ENCODE measurements around the gene CDIP1. TPM values are rescaled to one million over a fixed set of nuclear protein-coding genes. Genes with fewer than 3 reads are reported as not detected.

The CDIP1 gene
- total RNA-seq, 1 donor from 2014 or later: 36.4 TPM

- Mint-ChIP-seq H3K27me3 (ENCODE audit: low read depth) (no peaks in the 10 kb centered on the region), H3K27ac (ENCODE audit: unreplicated experiment) (no peak overlapping the region)
Observed at GRCh38 chr16:4505356-4506147, 33.0 kb downstream of the CDIP1 start.

GRCh38 chr16:4501071-4501478, 37.5 kb downstream of the CDIP1 start:
- no peak for TF ChIP-seq CTCF (IDR thresholded peaks at IDR 0.05)
- DNase-seq (ENCODE audit: low spot score): no peak
- Mint-ChIP-seq H3K27me3 (ENCODE audit: low read depth) (no peaks in the 10 kb centered on the region), H3K4me1 (ENCODE audit: low read depth) (peaks cover 38% of the 10 kb centered on the region), H3K27ac (ENCODE audit: unreplicated experiment) (peak overlapping the region; percentile 85), H3K9me3 (ENCODE audit: low read depth) (no peaks in the 10 kb centered on the region), H3K36me3 (ENCODE audit: low read depth) (peaks cover 3% of the 10 kb centered on the region), H3K4me3 (ENCODE audit: unreplicated experiment) (no peak overlapping the region)

More at GRCh38 chr16:4505356-4506147, 33.0 kb downstream of the CDIP1 start:
- Mint-ChIP-seq H3K4me1 (ENCODE audit: low read depth) (peaks cover 27% of the 10 kb centered on the region), H3K36me3 (ENCODE audit: low read depth) (peaks cover 12% of the 10 kb centered on the region), H3K4me3 (ENCODE audit: unreplicated experiment) (no peak overlapping the region), H3K9me3 (ENCODE audit: low read depth) (no peaks in the 10 kb centered on the region)
- no peak for TF ChIP-seq CTCF (IDR thresholded peaks at IDR 0.05)
- DNase-seq (ENCODE audit: low spot score): no peak

- peak overlapping the region; percentile 85 for H3K27ac Mint-ChIP-seq (ENCODE audit: unreplicated experiment)
- DNase-seq (ENCODE audit: low spot score): no peak
Observed at GRCh38 chr16:4500272-4500671, 38.3 kb downstream of the CDIP1 start.

GRCh38 chr16:4499196-4499555, 39.4 kb downstream of the CDIP1 start:
- Mint-ChIP-seq H3K4me3 (ENCODE audit: unreplicated experiment) (no peak overlapping the region), H3K9me3 (ENCODE audit: low read depth) (no peaks in the 10 kb centered on the region), H3K27me3 (ENCODE audit: low read depth) (no peaks in the 10 kb centered on the region), H3K4me1 (ENCODE audit: low read depth) (peaks cover 48% of the 10 kb centered on the region), H3K27ac (ENCODE audit: unreplicated experiment) (no peak overlapping the region), H3K36me3 (ENCODE audit: low read depth) (peaks cover 2% of the 10 kb centered on the region)
- no peak for TF ChIP-seq CTCF (IDR thresholded peaks at IDR 0.05)
- no peak for DNase-seq (ENCODE audit: low spot score)

More at GRCh38 chr16:4500272-4500671, 38.3 kb downstream of the CDIP1 start:
- no peak for TF ChIP-seq CTCF (IDR thresholded peaks at IDR 0.05)
- no peak overlapping the region for H3K4me3 Mint-ChIP-seq (ENCODE audit: unreplicated experiment)
- H3K9me3 Mint-ChIP-seq (ENCODE audit: low read depth): no peaks in the 10 kb centered on the region
- no peaks in the 10 kb centered on the region for H3K27me3 Mint-ChIP-seq (ENCODE audit: low read depth)
- H3K4me1 Mint-ChIP-seq (ENCODE audit: low read depth): peaks cover 42% of the 10 kb centered on the region
- peaks cover 2% of the 10 kb centered on the region for H3K36me3 Mint-ChIP-seq (ENCODE audit: low read depth)

- H3K27me3 Mint-ChIP-seq (ENCODE audit: low read depth): no peaks in the 10 kb centered on the region
- no peak overlapping the region for H3K27ac Mint-ChIP-seq (ENCODE audit: unreplicated experiment)
- no peak for TF ChIP-seq CTCF (IDR thresholded peaks at IDR 0.05)
- H3K9me3 Mint-ChIP-seq (ENCODE audit: low read depth): no peaks in the 10 kb centered on the region
- no peak overlapping the region for H3K4me3 Mint-ChIP-seq (ENCODE audit: unreplicated experiment)
- peaks cover 2% of the 10 kb centered on the region for H3K36me3 Mint-ChIP-seq (ENCODE audit: low read depth)
- H3K4me1 Mint-ChIP-seq (ENCODE audit: low read depth): peaks cover 49% of the 10 kb centered on the region
- DNase-seq (ENCODE audit: low spot score): no peak
Observed at GRCh38 chr16:4498546-4499195, 39.9 kb downstream of the CDIP1 start.

Measured in chondrocyte (in vitro differentiated cells).